Mucosa of descending colon (tissue), 3 donors: Measurements from ENCODE around the gene KIAA1210. TPM values are rescaled to one million over a fixed set of nuclear protein-coding genes. Genes with fewer than 3 reads are reported as not detected.

Source experiments
- ATAC-seq: fragments of 200-7000 bp; cut with Tn5 transposase; one replicate; pipeline ENCODE4 v1.9.1; 2020; ENCODE audit warnings: mild to moderate bottlenecking, moderate library complexity
- DNase-seq, 3 donors: peaks; one replicate each; pipeline ENCODE4 v3.0.0-alpha.2; 2020
- H3K36me3 ChIP-seq: fragments of 200-600 bp; one replicate; pipeline ENCODE4 v1.8.0; 2021; ENCODE audit warnings: low read depth, mild to moderate bottlenecking
- H3K4me1 ChIP-seq: fragments of 200-600 bp; one replicate; pipeline ENCODE4 v1.8.0; 2021; ENCODE audit warnings: low read depth, mild to moderate bottlenecking
- H3K4me3 ChIP-seq: fragments of 200-600 bp; one replicate; pipeline ENCODE4 v1.8.0; 2021; ENCODE audit warnings: mild to moderate bottlenecking
- H3K9me3 ChIP-seq: fragments of 200-600 bp; one replicate; pipeline ENCODE4 v1.8.0; 2021; ENCODE audit warnings: mild to moderate bottlenecking
- CTCF ChIP-seq: fragments of 200-600 bp; IDR thresholded peaks from one replicate; pipeline ENCODE4 v1.8.0; 2022; ENCODE audit warnings: antibody characterized with exemption, mild to moderate bottlenecking
- intact Hi-C, 2 donors: fragments of 100-400 bp; cut with DNase I in 1 of 2; cut with micrococcal nuclease in 1 of 2; formaldehyde crosslinking; loops; one replicate each; pipeline versions ENCODE4 v1.11.0 to v1.11.1; 2022; cut with DNase I, micrococcal nuclease
- total RNA-seq, 3 donors: library from RNA; stranded (reverse); fragmentation: NEBNext Ultra II Directional in 2 of 3; extraction: Animal tissue kit (Norgen Biotek cat#: 25700) in 2 of 3; gene quantifications; one replicate each; pipeline versions ENCODE4 v1.2.1 to v1.2.4, GENCODE V29; 2021 to 2023
- donor health status: DM: no; HTN: no; CAD: no; lungs with moderate emphysema.
- donor health status: DM: no; HTN: no; CAD: no.
- donor health status: DM: no; HTN: yes; CAD: no.

The KIAA1210 gene
- total RNA-seq, 3 donors from 2014 or later: not detected

GRCh38 chrX:119075270-119076025, 52.2 kb downstream of the KIAA1210 start:
- intact Hi-C loops: no loop called here
- no peak for ATAC-seq
- no peak overlapping the region for H3K4me3 ChIP-seq
- no peak for DNase-seq
- TF ChIP-seq CTCF: no peak
- H3K36me3 ChIP-seq: no peaks in the 10 kb centered on the region
- no peaks in the 10 kb centered on the region for H3K4me1 ChIP-seq
- H3K9me3 ChIP-seq: no peaks in the 10 kb centered on the region

- no peaks in the 10 kb centered on the region for H3K9me3 ChIP-seq
- no peak for ATAC-seq
- no peak for TF ChIP-seq CTCF
Observed at GRCh38 chrX:119073911-119074310, 53.7 kb downstream of the KIAA1210 start.

GRCh38 chrX:119073200-119073905, 54.3 kb downstream of the KIAA1210 start:
- Histone ChIP-seq H3K4me1 (no peaks in the 10 kb centered on the region), H3K36me3 (no peaks in the 10 kb centered on the region), H3K9me3 (no peaks in the 10 kb centered on the region), H3K4me3 (no peak overlapping the region)
- TF ChIP-seq CTCF: no peak
- DNase-seq (no peak), ATAC-seq (no peak)
- intact Hi-C loops: no loop called here

More at GRCh38 chrX:119073911-119074310, 53.7 kb downstream of the KIAA1210 start:
- intact Hi-C loops: no loop called here
- Histone ChIP-seq H3K4me3 (no peak overlapping the region), H3K4me1 (no peaks in the 10 kb centered on the region), H3K36me3 (no peaks in the 10 kb centered on the region)
- peak in 1 of 3 donors; percentile 41 for DNase-seq

GRCh38 chrX:119072744-119073143, 54.9 kb downstream of the KIAA1210 start, which contains the start of gene CT47C1:
TSS of gene CT47C1 (plus strand) at chrX:119072993. CDS start at chrX:119073226, 233 bp downstream.
- no peak for TF ChIP-seq CTCF
- no peak within 1 kb of the TSS for H3K4me3 ChIP-seq
- H3K9me3 ChIP-seq: no peaks in the 10 kb centered on the region
- ATAC-seq (no peak), DNase-seq (no peak)
- intact Hi-C loops: no loop called here
- H3K36me3 ChIP-seq: no peaks in the 10 kb centered on the region
- no peaks in the 10 kb centered on the region for H3K4me1 ChIP-seq

GRCh38 chrX:119071381-119071780, 56.2 kb downstream of the KIAA1210 start:
- Histone ChIP-seq H3K36me3 (no peaks in the 10 kb centered on the region), H3K4me1 (no peaks in the 10 kb centered on the region), H3K4me3 (no peak overlapping the region), H3K9me3 (no peaks in the 10 kb centered on the region)
- intact Hi-C loops: no loop called here
- no peak for ATAC-seq
- no peak for DNase-seq
- no peak for TF ChIP-seq CTCF
